PC-9 (cell line): Measurements from ENCODE around the gene PSMD4. TPM values are rescaled to one million over a fixed set of nuclear protein-coding genes. Genes with fewer than 3 reads are reported as not detected.

Source experiments
- BruUV-seq: library from RNA; stranded (reverse); fragments of 400-500 nt; replicated peaks from 2 replicates; lab custom pipeline; 2021; lab: Mats Ljungman, UMichigan
- CTCF ChIA-PET: fragments of 300-600 bp; sonication (Branson Sonifier 250); formaldehyde crosslinking; loops from one replicate; lab custom pipeline; 2022; ENCODE audit warnings: antibody characterized with exemption; lab: Charles Lee
- POLR2A ChIA-PET: fragments of 300-600 bp; sonication (Branson Sonifier 250); formaldehyde crosslinking; loops from one replicate; lab custom pipeline; 2022; ENCODE audit warnings: antibody characterized with exemption; ENCODE audit not compliant: unreplicated experiment; lab: Charles Lee
- DNase-seq, 2 experiments: peaks; one replicate each; pipeline versions ENCODE4 v3.0.0 to v3.0.0-alpha.2; 2015 to 2022; ENCODE audit warnings: mixed read lengths in 1 of 2
- H2AFZ ChIP-seq: fragments of 200-600 bp; sonication (generic); 2 replicates; pipeline ENCODE4 v1.8.1; 2017; ENCODE audit warnings: antibody characterized with exemption
- H3F3A ChIP-seq: fragments of 200-600 bp; sonication (generic); 2 replicates; pipeline ENCODE4 v1.8.1; 2017; ENCODE audit warnings: antibody characterized with exemption, mild to moderate bottlenecking, low read depth; ENCODE audit not compliant: insufficient read depth
- H3K27ac ChIP-seq: fragments of 200-600 bp; sonication (generic); 2 replicates; pipeline ENCODE4 v1.6.1; 2016; ENCODE audit warnings: mixed run types
- H3K27me3 ChIP-seq: fragments of 200-600 bp; sonication (generic); 2 replicates; pipeline ENCODE4 v1.6.1; 2016; ENCODE audit warnings: low read depth, mixed run types; ENCODE audit not compliant: insufficient read depth
- H3K36me3 ChIP-seq: fragments of 200-600 bp; sonication (generic); 2 replicates; pipeline ENCODE4 v1.6.1; 2016; ENCODE audit warnings: low read depth, mixed run types
- H3K4me1 ChIP-seq: fragments of 200-600 bp; sonication (generic); replicated peaks from 2 replicates; pipeline ENCODE4 v1.6.1; 2016; ENCODE audit warnings: mixed run types; ENCODE audit not compliant: insufficient read depth
- H3K4me2 ChIP-seq: fragments of 200-600 bp; sonication (generic); 2 replicates; pipeline ENCODE4 v1.6.1; 2017; ENCODE audit warnings: mixed run types
- H3K4me3 ChIP-seq: fragments of 200-600 bp; sonication (generic); 2 replicates; pipeline ENCODE4 v1.6.1; 2016; ENCODE audit warnings: mixed run types
- H3K79me2 ChIP-seq: fragments of 200-600 bp; sonication (generic); 2 replicates; pipeline ENCODE4 v1.6.1; 2017; ENCODE audit warnings: low read depth, mixed run types
- H3K9me2 ChIP-seq: fragments of 200-600 bp; sonication (generic); 2 replicates; pipeline ENCODE4 v1.8.1; 2017; ENCODE audit warnings: mild to moderate bottlenecking; ENCODE audit not compliant: insufficient read depth
- H3K9me3 ChIP-seq: fragments of 200-600 bp; sonication (generic); 2 replicates; pipeline ENCODE4 v1.8.1; 2016; ENCODE audit warnings: low read depth; ENCODE audit not compliant: insufficient read depth
- H4K20me1 ChIP-seq: fragments of 200-600 bp; sonication (generic); 2 replicates; pipeline ENCODE4 v1.8.1; 2017; ENCODE audit not compliant: insufficient read depth
- CTCF ChIP-seq: fragments of 200-600 bp; sonication (generic); conservative IDR thresholded peaks from 2 replicates; pipeline ENCODE4 v1.6.1; 2017; ENCODE audit warnings: mixed run types, antibody characterized with exemption, mild to moderate bottlenecking, moderate library complexity
- EZH2 ChIP-seq: fragments of 200-600 bp; sonication (generic); IDR thresholded peaks from 2 replicates; pipeline ENCODE4 v1.8.0; 2017; ENCODE audit warnings: antibody characterized with exemption, low read depth
- intact Hi-C: fragments of 100-400 bp; cut with micrococcal nuclease; formaldehyde crosslinking; loops from one replicate; pipeline ENCODE4 v1.10.0; 2022; ENCODE audit not compliant: unreplicated experiment
- total RNA-seq: library from RNA; stranded (reverse); gene quantifications from 2 replicates; pipeline ENCODE4 v1.2.3, GENCODE V29; 2021

The PSMD4 gene
- total RNA-seq, 1 experiment from 2014 or later, result 230 TPM

- H4K20me1 ChIP-seq, result peaks cover 63% of the 10 kb centered on the region
- H3K4me3 ChIP-seq, result no peak overlapping the region
- no peaks in the 10 kb centered on the region for H3K9me2 ChIP-seq
- no peak overlapping the region for H2AFZ ChIP-seq
- peaks cover 58% of the 10 kb centered on the region for H3K79me2 ChIP-seq
- no peak overlapping the region for H3K27ac ChIP-seq
- TF ChIP-seq CTCF (no peak), EZH2 (no peak)
- H3K4me1 ChIP-seq, result no peaks in the 10 kb centered on the region
- intact Hi-C loops, result no loop called here
- no peak overlapping the region for H3K4me2 ChIP-seq
- ChIA-PET POLR2A (no interaction called here), CTCF (no interaction called here)
- BruUV-seq, result no TSS peak
- no peak for DNase-seq
- H3K27me3 ChIP-seq, result no peaks in the 10 kb centered on the region
- H3K9me3 ChIP-seq, result no peaks in the 10 kb centered on the region
- peaks cover 28% of the 10 kb centered on the region for H3K36me3 ChIP-seq
- peaks cover 14% of the 10 kb centered on the region; the same call in 1 of the 2 replicates for H3F3A ChIP-seq
Measured at GRCh38 chr1:151222130-151222529, 32.4 kb upstream of the PSMD4 start.

GRCh38 chr1:151235235-151235634 is 19.3 kb upstream of the PSMD4 start:
- H3K79me2 ChIP-seq, result no peaks in the 10 kb centered on the region
- POLR2A ChIA-PET, result no interaction called here
- H3K36me3 ChIP-seq, result peaks cover 64% of the 10 kb centered on the region

GRCh38 chr1:151237678-151238466 is 16.7 kb upstream of the PSMD4 start:
- peaks cover 63% of the 10 kb centered on the region for H3K36me3 ChIP-seq
- intact Hi-C loops, result no loop called here
- H4K20me1 ChIP-seq, result no peaks in the 10 kb centered on the region; the same call in 1 of the 2 replicates
- ChIA-PET POLR2A (no interaction called here), CTCF (no interaction called here)
- no peak overlapping the region for H3K27ac ChIP-seq
- no TSS peak for BruUV-seq
- H3K9me3 ChIP-seq, result no peaks in the 10 kb centered on the region
- no peak for TF ChIP-seq EZH2
- TF ChIP-seq CTCF, result no peak
- peaks cover 9% of the 10 kb centered on the region; the same call in 1 of the 2 replicates for H3F3A ChIP-seq
- H3K27me3 ChIP-seq, result no peaks in the 10 kb centered on the region
- no peaks in the 10 kb centered on the region for H3K4me1 ChIP-seq
- no peaks in the 10 kb centered on the region for H3K9me2 ChIP-seq
- no peak overlapping the region for H3K4me3 ChIP-seq
- DNase-seq, result no peak
- H3K79me2 ChIP-seq, result no peaks in the 10 kb centered on the region
- no peak overlapping the region for H2AFZ ChIP-seq
- no peak overlapping the region for H3K4me2 ChIP-seq

More at GRCh38 chr1:151235235-151235634, 19.3 kb upstream of the PSMD4 start:
- Histone ChIP-seq H3F3A (peaks cover 2% of the 10 kb centered on the region; the same call in 1 of the 2 replicates), H3K4me2 (no peak overlapping the region), H3K4me3 (no peak overlapping the region), H3K9me2 (no peaks in the 10 kb centered on the region), H2AFZ (no peak overlapping the region), H3K27ac (no peak overlapping the region), H3K27me3 (no peaks in the 10 kb centered on the region), H3K4me1 (no peaks in the 10 kb centered on the region), H3K9me3 (no peaks in the 10 kb centered on the region), H4K20me1 (no peaks in the 10 kb centered on the region; the same call in 1 of the 2 replicates)
- no peak for TF ChIP-seq EZH2
- no peak for TF ChIP-seq CTCF
- no peak for DNase-seq
- CTCF ChIA-PET, result no interaction called here
- intact Hi-C loops, result no loop called here
- no TSS peak for BruUV-seq
